Heart right ventricle (tissue), 16 donors: ENCODE measurements around the gene CLCA4. TPM values are rescaled to one million over a fixed set of nuclear protein-coding genes. Genes with fewer than 3 reads are reported as not detected.

Source experiments
- ATAC-seq, 8 donors: fragments of 200-7000 bp; cut with Tn5 transposase; one replicate each; pipeline ENCODE4 v1.9.1; 2020; ENCODE audit warnings: mild to moderate bottlenecking in 8 of 8, moderate library complexity in 8 of 8, moderate number of reproducible peaks in 1 of 8
- DNase-seq, 2 donors: peaks; one replicate each; pipeline ENCODE4 v3.0.0-alpha.2; 2020
- H3K27ac ChIP-seq, 10 donors: fragments of 200-600 bp; sonication (generic) in 2 of 10; one replicate each; pipeline versions ENCODE4 v1.5.0 to v1.8.0; 2020 to 2022; ENCODE audit warnings: mild to moderate bottlenecking in 3 of 10
- H3K27me3 ChIP-seq, 7 donors: fragments of 200-600 bp; one replicate each; pipeline ENCODE4 v1.8.0; 2021 to 2022; ENCODE audit warnings: mild to moderate bottlenecking in 2 of 7
- H3K36me3 ChIP-seq, 9 donors: fragments of 200-600 bp; sonication (generic) in 1 of 9; one replicate each; pipeline versions ENCODE4 v1.5.0 to v1.8.0; 2020 to 2022; ENCODE audit warnings: mild to moderate bottlenecking in 2 of 9
- H3K4me1 ChIP-seq, 9 donors: fragments of 200-600 bp; sonication (generic) in 1 of 9; one replicate each; pipeline versions ENCODE4 v1.5.0 to v1.8.0; 2020 to 2022; ENCODE audit warnings: mild to moderate bottlenecking in 4 of 9
- H3K4me3 ChIP-seq, 10 donors: fragments of 200-600 bp; sonication (generic) in 2 of 10; one replicate each; pipeline versions ENCODE4 v1.5.0 to v1.8.0; 2020 to 2022; ENCODE audit warnings: mild to moderate bottlenecking in 7 of 10, moderate library complexity in 2 of 10
- H3K9me3 ChIP-seq, 11 donors: fragments of 200-600 bp in 10 of 11; sonication (generic) in 2 of 11; one replicate each; pipeline versions ENCODE4 v1.5.0 to v1.8.0; 2013 to 2022; ENCODE audit warnings: mild to moderate bottlenecking in 2 of 11, control low read depth in 1 of 11, moderate library complexity in 1 of 11
- CTCF ChIP-seq, 9 donors: fragments of 200-600 bp; sonication (generic) in 2 of 9; IDR thresholded peaks; one replicate each; pipeline versions ENCODE4 v1.5.0 to v1.8.0; 2021 to 2022; ENCODE audit warnings: antibody characterized with exemption in 9 of 9, mild to moderate bottlenecking in 5 of 9, moderate library complexity in 1 of 9
- WGBS, 2 donors: extraction: QIAGEN DNeasy Blood & Tissue Kit; methylation state at CpG; one replicate each; pipeline ENCODE4 v1.1.7; 2013; ENCODE audit warnings: inconsistent platforms in 1 of 2; 5-methylcytosine and 5-hydroxymethylcytosine counted together
- intact Hi-C, 10 donors: fragments of 100-400 bp; cut with DNase I; formaldehyde crosslinking; loops; one replicate each; pipeline versions ENCODE4 v1.11.1 to v1.14.2; 2022
- polyA plus RNA-seq, 2 donors: library from polyadenylated mRNA; stranded (reverse); fragments of 200-250 nt; gene quantifications; one replicate each; pipeline ENCODE4 v1.2.3, GENCODE V29; 2013
- total RNA-seq, 10 donors: library from RNA; stranded (reverse); fragmentation: NEBNext Ultra II Directional in 3 of 10; extraction: Animal tissue kit (Norgen Biotek cat#: 25700) in 3 of 10; gene quantifications; one replicate each; pipeline versions ENCODE4 v1.2.1 to v1.2.4, GENCODE V29; 2021 to 2023
- donor health status: Arrhythmogenic right ventricular cardiomyopathy.
- donor health status: ischemic (EF 13 %, LVEDD 7.1; RV severe dilation, severe dysfunction).
- donor health status: healthy with polysubstance abuse.
- donor health status: DM: no; HTN: yes; CAD: no.
- donor health status: DM: no; HTN: no; CAD: no.
- donor health status: ischemic (EF 25% LVEDD 6.9; RV normal size, moderate dysfunction).
- donor health status: ischemic (EF 25% LVEDD 5.7; RV mildly dilated, moderate dysfunction).
- donor health status: healthy.
- donor health status: DM: yes; HTN: yes; CAD: no.
- donor health status: Ischemic cardiomyopathy.
- donor health status: ischemic (EF 35%, LVEDD 5.7; RV mildly dilated, moderate dysfunction).
- donor health status: nonischemic (EF 11% LVEDD 7.7; RV severe dilation, severe dysfunction).
- donor health status: DM: yes; HTN: yes; CAD: no.
- donor health status: PGD.
- donor health status: ischemic (EF 29% LVEDD 5.4; RV normal size, mild dysfunction).
- donor health status: nonischemic (EF 23%, LVEDD 6.1; RV moderate dilation, normal function).

Gene CLCA4
- total and polyA plus RNA-seq, 12 donors, result 0.04 to 0.23 TPM; not detected in 10

DNA sequence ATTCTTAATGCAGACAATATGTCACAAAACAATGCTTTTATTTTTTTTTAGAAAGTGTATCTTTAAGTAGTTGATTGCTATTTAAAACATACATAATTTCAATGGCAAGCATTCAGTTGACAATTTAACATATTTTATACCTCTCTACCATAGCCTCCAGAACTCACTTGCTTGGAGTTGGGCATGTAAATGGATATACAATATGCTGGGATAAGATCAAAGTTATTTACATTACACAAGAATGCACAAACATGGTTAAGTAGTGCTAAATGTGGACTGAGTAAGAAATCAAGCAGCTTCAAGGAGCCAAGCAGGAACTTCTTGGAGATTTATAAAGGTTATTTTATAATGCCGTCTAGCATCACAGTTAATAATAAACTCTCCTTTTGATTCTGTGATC is 17.0 kb downstream of the CLCA4 start:
- 90 to 97% methylated on average over 1 of the region's 1 CpG for WGBS, 2 donors
- H3K4me3 ChIP-seq, result no peak overlapping the region
- intact Hi-C loops, result loop anchor here in 1 of 10 donors (5.0 kb wide), 1 partner anchor 908 kb away; no protein-coding TSS in a partner anchor
- ATAC-seq, result no peak
- H3K36me3 ChIP-seq, result no peaks in the 10 kb centered on the region
- no peak for TF ChIP-seq CTCF (IDR thresholded peaks at IDR 0.05)
- H3K27me3 ChIP-seq, result peaks cover 0 to 4% (median 0%) of the 10 kb centered on the region in 7 donors
- peaks cover 0 to 6% (median 0%) of the 10 kb centered on the region in 11 donors for H3K9me3 ChIP-seq
- DNase-seq, result no peak
- no peak overlapping the region for H3K27ac ChIP-seq
- H3K4me1 ChIP-seq, result no peaks in the 10 kb centered on the region

GRCh38 chr1:86567341-86567740 is 20.5 kb downstream of the CLCA4 start:
- TF ChIP-seq CTCF (IDR thresholded peaks at IDR 0.05), result no peak
- H3K36me3 ChIP-seq, result no peaks in the 10 kb centered on the region
- no peaks in the 10 kb centered on the region for H3K9me3 ChIP-seq
- intact Hi-C loops, result no loop called here
- no peaks in the 10 kb centered on the region for H3K4me1 ChIP-seq
- no peak overlapping the region for H3K27ac ChIP-seq
- H3K4me3 ChIP-seq, result no peak overlapping the region
- DNase-seq, result no peak
- peaks cover 0 to 4% (median 0%) of the 10 kb centered on the region in 7 donors for H3K27me3 ChIP-seq
- WGBS, 2 donors, result 79 to 89% methylated on average over 3 of the region's 3 CpGs
- no peak for ATAC-seq

GRCh38 chr1:86567878-86568277 is 21.0 kb downstream of the CLCA4 start:
- no peaks in the 10 kb centered on the region for H3K36me3 ChIP-seq
- DNase-seq (no peak), ATAC-seq (no peak)
- H3K4me1 ChIP-seq, result no peaks in the 10 kb centered on the region
- peaks cover 0 to 4% (median 0%) of the 10 kb centered on the region in 7 donors for H3K27me3 ChIP-seq
- 80 to 84% methylated on average over 3 of the region's 3 CpGs for WGBS, 2 donors
- H3K4me3 ChIP-seq, result no peak overlapping the region
- H3K27ac ChIP-seq, result no peak overlapping the region
- no peak for TF ChIP-seq CTCF (IDR thresholded peaks at IDR 0.05)
- H3K9me3 ChIP-seq, result no peaks in the 10 kb centered on the region
- intact Hi-C loops, result no loop called here

GRCh38 chr1:86573763-86574484 is 27.0 kb downstream of the CLCA4 start:
- ATAC-seq (no peak), DNase-seq (no peak)
- no peak for TF ChIP-seq CTCF (IDR thresholded peaks at IDR 0.05)
- Histone ChIP-seq H3K4me1 (no peaks in the 10 kb centered on the region), H3K4me3 (no peak overlapping the region), H3K9me3 (no peaks in the 10 kb centered on the region), H3K27ac (no peak overlapping the region), H3K36me3 (no peaks in the 10 kb centered on the region), H3K27me3 (no peaks in the 10 kb centered on the region)
- 77 to 85% methylated on average over 2 of the region's 2 CpGs for WGBS, 2 donors
- intact Hi-C loops, result no loop called here
